ENCODE results near the gene ATP8B4. TPM values are rescaled to one million over a fixed set of nuclear protein-coding genes. Genes with fewer than 3 reads are reported as not detected.

The ATP8B4 gene
- total RNA-seq, 1 experiment from 2014 or later = 0.24 TPM

DNA sequence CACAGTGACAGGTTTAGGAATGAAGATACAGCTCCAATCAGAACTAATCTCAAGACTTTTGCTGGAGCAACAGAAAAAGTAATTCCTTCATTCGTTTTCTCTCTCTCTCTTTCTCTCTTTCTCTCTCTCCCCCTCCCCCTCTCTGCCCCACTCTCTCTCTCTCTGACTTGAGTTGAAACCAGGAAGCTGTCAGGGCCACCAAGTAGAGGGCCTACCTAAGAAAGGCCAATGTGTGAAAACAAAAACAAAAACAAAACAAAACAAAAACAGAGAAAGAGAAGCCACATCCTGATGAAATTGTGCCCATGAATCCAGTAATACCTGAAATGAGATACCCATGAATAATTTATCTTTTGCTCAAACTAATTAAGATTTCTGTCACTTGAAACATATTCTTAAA is 72.9 kb downstream of the ATP8B4 start:
- H3K4me1 Mint-ChIP-seq (ENCODE audit: low read depth, unreplicated experiment) = no peaks in the 10 kb centered on the region
- no peaks in the 10 kb centered on the region for H3K36me3 Mint-ChIP-seq (ENCODE audit: insufficient read depth, unreplicated experiment)
- TF ChIP-seq, protein P1, sequence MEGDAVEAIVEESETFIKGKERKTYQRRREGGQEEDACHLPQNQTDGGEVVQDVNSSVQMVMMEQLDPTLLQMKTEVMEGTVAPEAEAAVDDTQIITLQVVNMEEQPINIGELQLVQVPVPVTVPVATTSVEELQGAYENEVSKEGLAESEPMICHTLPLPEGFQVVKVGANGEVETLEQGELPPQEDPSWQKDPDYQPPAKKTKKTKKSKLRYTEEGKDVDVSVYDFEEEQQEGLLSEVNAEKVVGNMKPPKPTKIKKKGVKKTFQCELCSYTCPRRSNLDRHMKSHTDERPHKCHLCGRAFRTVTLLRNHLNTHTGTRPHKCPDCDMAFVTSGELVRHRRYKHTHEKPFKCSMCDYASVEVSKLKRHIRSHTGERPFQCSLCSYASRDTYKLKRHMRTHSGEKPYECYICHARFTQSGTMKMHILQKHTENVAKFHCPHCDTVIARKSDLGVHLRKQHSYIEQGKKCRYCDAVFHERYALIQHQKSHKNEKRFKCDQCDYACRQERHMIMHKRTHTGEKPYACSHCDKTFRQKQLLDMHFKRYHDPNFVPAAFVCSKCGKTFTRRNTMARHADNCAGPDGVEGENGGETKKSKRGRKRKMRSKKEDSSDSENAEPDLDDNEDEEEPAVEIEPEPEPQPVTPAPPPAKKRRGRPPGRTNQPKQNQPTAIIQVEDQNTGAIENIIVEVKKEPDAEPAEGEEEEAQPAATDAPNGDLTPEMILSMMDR (IDR thresholded peaks at IDR 0.05; ENCODE audit: unreplicated experiment) = no peak
- no peaks in the 10 kb centered on the region for H3K27me3 Mint-ChIP-seq (ENCODE audit: unreplicated experiment)
- intact Hi-C loops (cut with micrococcal nuclease; ENCODE audit: unreplicated experiment) = no loop called here
- peaks cover 7% of the 10 kb centered on the region for H3K9me3 Mint-ChIP-seq (ENCODE audit: low read depth, unreplicated experiment)
- no peak overlapping the region for H3K27ac Mint-ChIP-seq (ENCODE audit: unreplicated experiment)
- H3K4me3 Mint-ChIP-seq (ENCODE audit: low read depth, unreplicated experiment) = no peak overlapping the region
- DNase-seq = no peak
- CTCF ChIA-PET = no interaction called here
- BruUV-seq (replicated peaks) = no TSS peak

DNA sequence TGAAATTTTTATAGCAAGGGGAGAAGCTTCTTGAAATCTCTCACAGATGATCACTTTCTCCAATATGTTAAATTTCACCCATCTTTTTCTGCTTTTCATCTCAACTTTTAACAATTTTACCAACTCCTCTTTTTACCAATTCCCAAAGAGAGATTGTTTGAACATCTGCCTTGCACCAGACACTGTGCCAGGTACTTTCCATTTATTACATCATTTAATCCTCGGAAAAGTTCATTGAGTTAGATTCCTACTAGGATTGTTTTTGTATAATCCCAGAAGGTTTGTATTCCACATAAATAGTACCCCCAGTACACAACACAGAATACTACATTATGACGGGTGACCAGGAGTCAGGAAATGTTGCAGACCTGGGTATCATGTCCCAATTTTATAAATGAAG is 74.1 kb downstream of the ATP8B4 start:
- no peak for DNase-seq
- H3K27me3 Mint-ChIP-seq (ENCODE audit: unreplicated experiment) = no peaks in the 10 kb centered on the region

DNA sequence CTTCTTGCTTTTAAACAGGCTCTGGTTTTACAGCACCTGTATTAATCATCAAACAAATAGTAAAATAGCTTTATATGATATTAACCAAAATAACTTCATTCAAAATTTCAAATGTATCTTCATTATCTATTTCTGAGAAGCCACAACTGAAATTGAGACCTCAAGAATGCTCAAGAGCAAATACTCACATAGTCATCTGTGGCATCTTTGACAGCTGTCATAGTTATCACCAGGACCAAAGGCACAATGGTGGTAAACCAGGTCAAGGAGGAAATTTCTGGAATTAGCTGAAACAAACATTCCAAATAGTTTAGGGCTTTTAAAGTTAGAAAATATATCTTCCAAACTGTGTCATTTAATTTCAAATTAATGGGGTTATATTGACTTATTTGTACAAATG is 74.6 kb downstream of the ATP8B4 start:
- H3K9me3 Mint-ChIP-seq (ENCODE audit: low read depth, unreplicated experiment) = peaks cover 7% of the 10 kb centered on the region
- no peak overlapping the region for H3K4me3 Mint-ChIP-seq (ENCODE audit: low read depth, unreplicated experiment)
- intact Hi-C loops (cut with micrococcal nuclease; ENCODE audit: unreplicated experiment) = no loop called here
- no peaks in the 10 kb centered on the region for H3K27me3 Mint-ChIP-seq (ENCODE audit: unreplicated experiment)
- CTCF ChIA-PET = interaction anchor here (0.7 kb wide), 1 partner anchor 1774 kb away, joined by 3 read pairs; no protein-coding TSS in a partner anchor
- no peaks in the 10 kb centered on the region for H3K4me1 Mint-ChIP-seq (ENCODE audit: low read depth, unreplicated experiment)
- no peak overlapping the region for H3K27ac Mint-ChIP-seq (ENCODE audit: unreplicated experiment)
- DNase-seq = no peak
- no peaks in the 10 kb centered on the region for H3K36me3 Mint-ChIP-seq (ENCODE audit: insufficient read depth, unreplicated experiment)
- BruUV-seq (replicated peaks) = no TSS peak
- TF ChIP-seq, protein P1 (IDR thresholded peaks at IDR 0.05; ENCODE audit: unreplicated experiment) = no peak

More for the DNA sequence above, 74.1 kb downstream of the ATP8B4 start:
- TF ChIP-seq, protein P1 (IDR thresholded peaks at IDR 0.05; ENCODE audit: unreplicated experiment) = no peak
- intact Hi-C loops (cut with micrococcal nuclease; ENCODE audit: unreplicated experiment) = no loop called here
- Mint-ChIP-seq H3K4me1 (ENCODE audit: low read depth, unreplicated experiment) (no peaks in the 10 kb centered on the region), H3K4me3 (ENCODE audit: low read depth, unreplicated experiment) (no peak overlapping the region), H3K9me3 (ENCODE audit: low read depth, unreplicated experiment) (peaks cover 7% of the 10 kb centered on the region), H3K27ac (ENCODE audit: unreplicated experiment) (no peak overlapping the region), H3K36me3 (ENCODE audit: insufficient read depth, unreplicated experiment) (no peaks in the 10 kb centered on the region)
- CTCF ChIA-PET = no interaction called here
- no TSS peak for BruUV-seq (replicated peaks)

DNA sequence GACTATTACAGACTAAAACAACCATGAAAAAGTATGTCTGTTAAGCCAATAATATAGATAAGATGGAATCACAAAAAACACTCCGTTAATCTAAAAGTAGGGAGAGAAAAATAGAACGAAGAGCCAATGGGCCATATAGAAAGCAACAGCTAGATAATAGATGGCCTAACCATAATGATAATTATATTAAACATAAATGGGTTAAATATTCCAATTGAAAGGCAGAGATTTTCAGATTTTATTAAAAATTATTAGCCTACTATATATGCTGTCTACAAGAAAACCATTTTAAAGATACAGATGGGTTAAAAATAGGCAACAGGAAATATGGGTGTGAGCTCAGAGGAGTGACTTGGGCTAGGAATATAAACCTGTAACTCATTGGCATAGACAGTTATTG is 76.3 kb downstream of the ATP8B4 start:
- CTCF ChIA-PET = no interaction called here
- no peak for DNase-seq
- intact Hi-C loops (cut with micrococcal nuclease; ENCODE audit: unreplicated experiment) = no loop called here
- Mint-ChIP-seq H3K4me1 (ENCODE audit: low read depth, unreplicated experiment) (no peaks in the 10 kb centered on the region), H3K4me3 (ENCODE audit: low read depth, unreplicated experiment) (no peak overlapping the region), H3K27me3 (ENCODE audit: unreplicated experiment) (no peaks in the 10 kb centered on the region), H3K36me3 (ENCODE audit: insufficient read depth, unreplicated experiment) (no peaks in the 10 kb centered on the region), H3K9me3 (ENCODE audit: low read depth, unreplicated experiment) (peaks cover 7% of the 10 kb centered on the region), H3K27ac (ENCODE audit: unreplicated experiment) (no peak overlapping the region)
- no TSS peak for BruUV-seq (replicated peaks)
- TF ChIP-seq, protein P1 (IDR thresholded peaks at IDR 0.05; ENCODE audit: unreplicated experiment) = no peak

Data from Calu3 (cell line).